Panc1 (cell line): ENCODE results near the gene FRS2.

Experiments
- CTCF ChIP-seq: fragments of 450-650 bp; IDR thresholded peaks from 2 replicates; pipeline ENCODE4 v1.5.1; 2017; ENCODE audit warnings: mild to moderate bottlenecking
- POLR2AphosphoS5 ChIP-seq: IDR thresholded peaks from 2 replicates; pipeline ENCODE4 v1.6.1; 2012; ENCODE audit warnings: mild to moderate bottlenecking, low read depth, low read length, moderate library complexity
- SIN3A ChIP-seq: IDR thresholded peaks from 2 replicates; pipeline ENCODE4 v1.6.1; 2012; ENCODE audit warnings: low read depth, mild to moderate bottlenecking, low read length, moderate library complexity, borderline replicate concordance; ENCODE audit not compliant: insufficient read depth
- TCF7L2 ChIP-seq: IDR thresholded peaks from 2 replicates; pipeline ENCODE4 v1.6.1; 2011; ENCODE audit warnings: mild to moderate bottlenecking, low read depth, low read length, inconsistent platforms
- TF ChIP-seq, protein P1 (sequence below), 2 experiments: IDR thresholded peaks; 2 replicates each; pipeline ENCODE4 v1.6.1; 2011 to 2012; ENCODE audit warnings: low read depth in 2 of 2, control low read depth in 1 of 2, low read length in 1 of 2, mild to moderate bottlenecking in 1 of 2, moderate library complexity in 1 of 2; ENCODE audit not compliant: insufficient read depth in 1 of 2

- TF ChIP-seq CTCF (no peak), SIN3A (no peak), POLR2AphosphoS5 (no peak), TCF7L2 (no peak)
- TF ChIP-seq, protein P1, sequence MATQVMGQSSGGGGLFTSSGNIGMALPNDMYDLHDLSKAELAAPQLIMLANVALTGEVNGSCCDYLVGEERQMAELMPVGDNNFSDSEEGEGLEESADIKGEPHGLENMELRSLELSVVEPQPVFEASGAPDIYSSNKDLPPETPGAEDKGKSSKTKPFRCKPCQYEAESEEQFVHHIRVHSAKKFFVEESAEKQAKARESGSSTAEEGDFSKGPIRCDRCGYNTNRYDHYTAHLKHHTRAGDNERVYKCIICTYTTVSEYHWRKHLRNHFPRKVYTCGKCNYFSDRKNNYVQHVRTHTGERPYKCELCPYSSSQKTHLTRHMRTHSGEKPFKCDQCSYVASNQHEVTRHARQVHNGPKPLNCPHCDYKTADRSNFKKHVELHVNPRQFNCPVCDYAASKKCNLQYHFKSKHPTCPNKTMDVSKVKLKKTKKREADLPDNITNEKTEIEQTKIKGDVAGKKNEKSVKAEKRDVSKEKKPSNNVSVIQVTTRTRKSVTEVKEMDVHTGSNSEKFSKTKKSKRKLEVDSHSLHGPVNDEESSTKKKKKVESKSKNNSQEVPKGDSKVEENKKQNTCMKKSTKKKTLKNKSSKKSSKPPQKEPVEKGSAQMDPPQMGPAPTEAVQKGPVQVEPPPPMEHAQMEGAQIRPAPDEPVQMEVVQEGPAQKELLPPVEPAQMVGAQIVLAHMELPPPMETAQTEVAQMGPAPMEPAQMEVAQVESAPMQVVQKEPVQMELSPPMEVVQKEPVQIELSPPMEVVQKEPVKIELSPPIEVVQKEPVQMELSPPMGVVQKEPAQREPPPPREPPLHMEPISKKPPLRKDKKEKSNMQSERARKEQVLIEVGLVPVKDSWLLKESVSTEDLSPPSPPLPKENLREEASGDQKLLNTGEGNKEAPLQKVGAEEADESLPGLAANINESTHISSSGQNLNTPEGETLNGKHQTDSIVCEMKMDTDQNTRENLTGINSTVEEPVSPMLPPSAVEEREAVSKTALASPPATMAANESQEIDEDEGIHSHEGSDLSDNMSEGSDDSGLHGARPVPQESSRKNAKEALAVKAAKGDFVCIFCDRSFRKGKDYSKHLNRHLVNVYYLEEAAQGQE (IDR thresholded peaks at IDR 0.05; ENCODE audit: insufficient read depth in 1 of 2, low read depth in 2 of 2, low read length in 1 of 2) = no peak
Observed at GRCh38 chr12:69569236-69569635, 99.0 kb downstream of the FRS2 start.
